Right renal cortex interstitium (tissue), 3 donors: ENCODE measurements around the gene HIVEP3. TPM values are rescaled to one million over a fixed set of nuclear protein-coding genes. Genes with fewer than 3 reads are reported as not detected.
"Not testable (repeated sequence)": the region's sequence is repeated elsewhere in the genome, so short reads cannot be mapped to it uniquely, and the experiment has no call there.

Experiments used
- DNase-seq, 3 donors: peaks; one replicate each; pipeline ENCODE4 v3.0.0-alpha.2; 2013; ENCODE audit warnings: low read depth in 3 of 3, low spot score in 2 of 3
- polyA plus RNA-seq, 3 donors: library from polyadenylated mRNA; unstranded; fragments of 120-200 nt; gene quantifications; one replicate each; pipeline ENCODE4 v1.2.1, GENCODE V29; 2013; ENCODE audit not compliant: insufficient read length in 3 of 3

Gene HIVEP3
- polyA plus RNA-seq, result 1 to 10 TPM; 3.6 to 4.9 (median 4.0) TPM

- no peak for DNase-seq
These were observed at the start of gene HIVEP3 for GRCh38 chr1:41918450-41919043. TSS of gene HIVEP3 (minus strand) at chr1:41918922.

- no peak for DNase-seq
These were observed 45.7 kb upstream of the HIVEP3 start for GRCh38 chr1:41964400-41964799.

DNA sequence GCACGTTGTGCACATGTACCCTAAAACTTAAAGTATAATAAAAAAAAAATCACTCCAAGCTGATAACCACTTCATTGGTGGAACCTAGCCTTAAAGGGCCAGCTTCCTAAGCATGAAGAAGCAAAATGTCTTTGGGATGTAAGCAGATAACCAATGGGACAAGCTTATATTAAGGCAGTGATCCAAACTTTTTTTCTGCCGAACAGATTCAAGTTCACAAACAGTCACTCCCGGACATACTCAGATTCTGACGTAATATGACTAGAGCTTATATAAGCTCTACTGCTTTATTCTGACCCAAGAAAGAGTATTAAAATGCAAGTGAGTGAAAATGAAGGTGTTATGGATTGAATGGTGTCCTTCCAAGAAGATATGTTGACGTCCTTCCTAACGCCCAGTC, 44.9 kb upstream of the HIVEP3 start:
- DNase-seq, result no peak

GRCh38 chr1:41958015-41958673, 39.4 kb upstream of the HIVEP3 start:
- no peak for DNase-seq

- DNase-seq, result no peak
These were observed 38.8 kb upstream of the HIVEP3 start for GRCh38 chr1:41957568-41957967.

DNA sequence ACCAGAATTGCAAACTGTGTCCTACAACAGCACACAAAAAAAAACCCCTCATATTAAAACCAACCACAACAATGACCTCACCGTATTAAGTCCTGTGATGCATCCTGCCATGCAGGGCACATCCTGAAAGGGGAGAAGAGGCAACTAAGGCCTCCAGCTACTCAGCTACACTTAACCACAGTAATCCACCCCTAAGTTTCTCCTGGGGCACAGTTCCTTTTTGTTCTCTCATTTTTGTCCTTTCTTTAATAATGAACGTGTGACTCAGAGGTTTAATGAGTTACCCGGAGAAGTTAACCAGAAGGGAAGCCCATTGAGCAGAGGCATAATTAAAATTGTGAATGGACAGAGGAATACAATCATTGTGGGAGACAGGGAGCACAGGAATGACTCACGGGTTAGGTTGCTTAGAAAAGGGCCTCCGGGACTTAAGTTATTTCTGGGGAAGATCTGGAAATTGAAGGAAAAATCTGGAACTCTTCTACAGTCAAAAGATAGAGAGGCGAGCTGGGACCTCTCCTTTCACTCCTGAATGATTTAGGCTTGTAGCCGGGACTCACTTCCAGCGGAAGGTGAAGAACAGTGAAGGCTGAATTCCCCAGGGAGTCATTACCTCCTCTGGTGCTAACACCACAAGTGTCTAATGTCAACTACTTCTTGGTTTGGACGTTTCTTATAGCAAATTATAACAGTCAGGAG, 36.9 kb upstream of the HIVEP3 start:
- DNase-seq, result peak in 1 of 3 donors; percentile 24

DNA sequence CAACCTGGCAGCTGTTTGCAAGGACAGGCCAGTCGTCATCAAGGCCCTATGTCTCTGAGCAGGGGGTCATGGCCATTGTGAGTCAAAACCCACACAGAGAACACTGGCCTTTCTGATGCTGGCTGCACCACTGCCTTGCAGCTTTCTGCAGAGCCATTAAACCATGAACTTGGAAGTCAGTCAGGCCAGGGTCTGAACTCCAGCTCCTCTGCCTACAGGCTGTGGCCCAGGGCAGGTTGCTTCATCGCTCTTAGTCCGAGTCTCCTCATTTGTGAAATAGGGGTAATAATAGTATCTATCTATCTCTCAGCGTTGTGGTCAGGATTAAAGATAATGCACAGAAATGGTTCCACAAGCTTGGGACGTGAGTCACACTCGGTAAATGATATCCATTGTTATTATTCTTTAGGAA, 35.8 kb upstream of the HIVEP3 start:
- DNase-seq, result no peak

- DNase-seq, result no peak
These were observed 34.6 kb upstream of the HIVEP3 start for GRCh38 chr1:41953291-41953690.

DNA sequence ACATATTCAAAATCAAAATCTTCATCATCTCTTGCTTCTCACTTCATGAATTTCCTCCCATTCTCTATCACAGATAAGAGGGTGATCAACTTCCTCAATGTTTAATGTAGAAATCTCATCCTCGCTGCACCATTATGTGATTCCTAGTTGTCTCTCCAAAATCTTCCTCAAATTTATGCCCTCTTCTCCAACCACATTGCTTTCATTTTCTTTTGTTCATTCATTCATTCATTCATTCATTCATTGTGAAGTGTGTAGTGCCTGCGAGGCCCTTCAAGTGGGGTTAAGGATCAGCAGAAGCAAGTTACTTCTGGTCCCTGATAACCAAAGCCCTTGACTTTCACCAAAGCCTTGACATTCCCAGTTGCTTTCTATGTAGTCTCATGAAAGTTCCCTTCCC, 33.5 kb upstream of the HIVEP3 start:
- no peak for DNase-seq

- DNase-seq, result not testable (repeated sequence)
These were observed 32.8 kb upstream of the HIVEP3 start for GRCh38 chr1:41951492-41951891.

GRCh38 chr1:41950820-41951219, 32.1 kb upstream of the HIVEP3 start:
- DNase-seq, result no peak

GRCh38 chr1:41945946-41946345, 27.2 kb upstream of the HIVEP3 start:
- not testable (repeated sequence) for DNase-seq

GRCh38 chr1:41943717-41944116, 25.0 kb upstream of the HIVEP3 start:
- DNase-seq, result no peak

GRCh38 chr1:41942278-41942677, 23.6 kb upstream of the HIVEP3 start:
- DNase-seq, result no peak

DNA sequence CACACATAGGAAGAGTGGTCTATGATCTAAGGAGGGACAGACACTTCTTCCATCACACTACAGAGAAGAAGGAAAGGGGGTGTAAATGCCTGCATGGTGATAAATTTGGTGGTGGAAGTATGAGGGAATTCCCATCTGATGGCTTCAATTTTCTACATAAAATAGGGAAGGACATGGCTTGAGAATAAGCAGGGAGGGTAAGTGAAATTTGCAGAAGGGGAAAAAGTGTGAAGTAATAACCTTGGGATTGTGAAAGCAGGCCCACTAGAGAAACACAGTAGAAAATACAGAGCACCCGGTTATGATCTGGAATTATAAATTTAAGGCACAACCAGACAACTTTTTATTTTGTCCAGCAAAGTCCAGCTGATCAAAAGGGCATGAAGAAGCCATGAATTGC, 22.7 kb upstream of the HIVEP3 start:
- no peak for DNase-seq

DNA sequence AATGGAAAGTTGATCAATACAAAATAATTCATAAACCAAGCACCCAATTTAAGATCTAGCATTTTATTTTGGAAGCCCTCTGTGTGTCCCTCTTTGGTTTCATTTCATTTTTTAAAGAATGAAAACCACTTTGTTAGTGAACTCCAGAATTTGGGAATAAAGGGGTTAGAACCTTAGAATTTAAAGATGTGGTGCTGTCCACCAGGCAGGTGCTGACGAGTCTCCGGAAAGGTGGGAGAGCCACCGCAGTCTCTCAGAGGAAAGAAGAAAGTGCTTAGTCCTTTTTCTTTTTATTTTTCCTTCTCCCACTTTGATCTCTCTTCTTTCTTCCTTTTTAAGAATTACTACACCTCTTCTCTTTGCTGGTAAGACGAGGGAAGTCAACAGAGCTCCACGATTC, 20.5 kb upstream of the HIVEP3 start:
- no peak for DNase-seq

- no peak for DNase-seq
These were observed 17.4 kb upstream of the HIVEP3 start for GRCh38 chr1:41936107-41936506.

DNA sequence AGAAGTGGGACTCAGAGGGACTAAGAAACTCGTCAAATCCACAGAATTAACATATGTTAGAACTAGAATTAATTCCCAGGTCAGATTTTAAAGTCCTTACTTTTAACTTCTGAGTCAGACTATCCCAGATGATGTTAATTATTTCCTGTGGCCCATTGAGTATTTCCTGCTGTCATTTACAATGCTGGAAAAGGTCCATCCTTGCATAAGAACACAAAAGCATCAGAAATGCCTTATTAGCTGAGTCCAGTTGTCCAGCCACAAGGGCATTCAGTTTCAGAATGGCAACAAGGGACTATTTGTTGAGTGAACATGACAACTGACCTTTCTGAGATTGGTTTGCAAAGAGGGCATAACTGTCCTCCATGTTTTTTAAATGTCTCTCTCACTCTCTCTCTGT, 16.5 kb upstream of the HIVEP3 start:
- no peak for DNase-seq

DNA sequence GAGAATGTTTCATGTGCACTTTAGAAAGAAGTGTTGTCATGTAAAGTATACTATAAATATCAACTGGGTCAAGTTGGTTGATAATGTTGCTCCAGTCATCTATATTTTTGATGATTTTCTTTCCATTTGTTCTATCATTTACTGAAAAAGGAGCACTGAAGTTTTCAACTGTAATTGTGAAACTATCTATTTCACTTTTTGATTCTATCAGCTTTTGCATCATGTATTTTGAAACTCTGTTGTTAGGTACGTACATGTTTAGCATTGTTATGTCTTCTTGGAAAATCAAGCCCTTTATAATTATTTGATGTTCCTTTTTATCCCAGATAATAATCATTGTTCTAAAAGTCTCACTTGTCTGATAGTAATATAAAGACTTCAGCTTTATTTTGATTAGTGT, 14.4 kb upstream of the HIVEP3 start:
- no peak for DNase-seq

DNA sequence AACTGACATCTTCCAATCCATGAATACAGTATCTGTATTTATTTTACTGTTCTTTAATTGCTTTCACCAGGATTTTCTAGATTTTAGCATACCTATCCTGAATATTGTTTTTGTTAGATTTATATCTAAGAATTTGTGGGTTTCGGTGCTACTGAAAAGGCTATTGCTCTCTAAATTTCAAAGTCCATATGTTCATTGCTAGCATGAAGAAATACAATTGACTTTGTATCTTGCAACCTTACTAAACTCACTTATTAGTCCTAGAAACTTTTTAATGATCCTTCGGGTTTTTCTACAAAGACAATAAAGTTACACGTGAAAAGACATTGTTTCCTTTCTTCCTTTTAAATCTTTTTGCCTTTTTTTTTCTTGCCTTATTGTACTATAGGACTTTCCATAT, 12.9 kb upstream of the HIVEP3 start:
- no peak for DNase-seq

GRCh38 chr1:41927118-41927517, 8.4 kb upstream of the HIVEP3 start:
- DNase-seq, result no peak

- DNase-seq, result no peak
These were observed 7.0 kb upstream of the HIVEP3 start for GRCh38 chr1:41925712-41926111.
